Keratinocyte (primary cell): Measurements from ENCODE around the gene LRBA. TPM values are rescaled to one million over a fixed set of nuclear protein-coding genes. Genes with fewer than 3 reads are reported as not detected.

ENCODE experiments used
- DNase-seq: peaks from one replicate; pipeline ENCODE4 v3.0.0-alpha.2; 2011; ENCODE audit warnings: low read depth, missing footprints, low spot score
- FAIRE-seq: peaks from 2 replicates; lab custom pipeline; 2011; peaks lifted over from hg19 to GRCh38; lab: Jason Lieb, UNC
- H2AFZ ChIP-seq: 2 replicates; pipeline ENCODE4 v1.6.0; 2012; ENCODE audit warnings: low read length, control low read depth, inconsistent platforms; ENCODE audit not compliant: control insufficient read depth
- H3K27ac ChIP-seq: 2 replicates; pipeline ENCODE4 v1.5.1; 2011; ENCODE audit warnings: low read length; ENCODE audit not compliant: control insufficient read depth, insufficient read depth
- H3K27me3 ChIP-seq: 3 replicates; pipeline ENCODE4 v1.6.0; 2011; ENCODE audit warnings: low read length; ENCODE audit not compliant: control insufficient read depth, insufficient read depth; ENCODE audit errors: extremely low read depth
- H3K36me3 ChIP-seq, 2 experiments: 2 replicates in 1 of 2; 3 replicates in 1 of 2; pipeline ENCODE4 v1.5.1; 2011; ENCODE audit warnings: low read length in 2 of 2, mild to moderate bottlenecking in 1 of 2; ENCODE audit not compliant: control insufficient read depth in 2 of 2, insufficient read depth in 2 of 2; ENCODE audit errors: extremely low read depth in 1 of 2
- H3K4me1 ChIP-seq: 3 replicates; pipeline ENCODE4 v1.5.1; 2011; ENCODE audit warnings: low read length; ENCODE audit not compliant: control insufficient read depth, insufficient read depth; ENCODE audit errors: extremely low read depth
- H3K4me2 ChIP-seq: 3 replicates; pipeline ENCODE4 v1.6.0; 2011; ENCODE audit warnings: low read depth, low read length; ENCODE audit not compliant: control insufficient read depth, insufficient read depth; ENCODE audit errors: extremely low read depth
- H3K4me3 ChIP-seq, 3 experiments: fragments of 200-600 bp in 1 of 3; sonication (generic) in 1 of 3; 2 replicates in 2 of 3; 3 replicates in 1 of 3; pipeline ENCODE4 v1.5.1; 2011 to 2016; ENCODE audit warnings: low read length in 3 of 3, mild to moderate bottlenecking in 3 of 3, control low read depth in 2 of 3, inconsistent platforms in 1 of 3, low read depth in 1 of 3, mixed read lengths in 1 of 3, mixed run types in 1 of 3, moderate library complexity in 1 of 3; ENCODE audit not compliant: control insufficient read depth in 2 of 3, insufficient read depth in 2 of 3; ENCODE audit errors: extremely low read depth in 1 of 3
- H3K79me2 ChIP-seq: 2 replicates; pipeline ENCODE4 v1.6.0; 2012; ENCODE audit warnings: low read length; ENCODE audit not compliant: control insufficient read depth, insufficient read depth
- H3K9ac ChIP-seq: 3 replicates; pipeline ENCODE4 v1.6.0; 2011; ENCODE audit warnings: low read length; ENCODE audit not compliant: control insufficient read depth, insufficient read depth; ENCODE audit errors: extremely low read depth
- H3K9me1 ChIP-seq: 3 replicates; pipeline ENCODE4 v1.6.0; 2011; ENCODE audit warnings: low read length; ENCODE audit not compliant: control insufficient read depth, insufficient read depth; ENCODE audit errors: extremely low read depth
- H3K9me3 ChIP-seq: 2 replicates; pipeline ENCODE4 v1.5.1; 2012; ENCODE audit warnings: low read depth, low read length; ENCODE audit not compliant: control insufficient read depth
- H4K20me1 ChIP-seq: 3 replicates; pipeline ENCODE4 v1.6.0; 2011; ENCODE audit warnings: low read length; ENCODE audit not compliant: control insufficient read depth, insufficient read depth; ENCODE audit errors: extremely low read depth
- CTCF ChIP-seq, 3 experiments: IDR thresholded peaks in 1 of 3; conservative IDR thresholded peaks in 1 of 3; optimal IDR thresholded peaks in 1 of 3; 2 replicates in 2 of 3; 3 replicates in 1 of 3; pipeline versions ENCODE3 to v1.5.1; 2011; ENCODE audit warnings: low read length in 3 of 3, mild to moderate bottlenecking in 3 of 3, moderate library complexity in 2 of 3, control low read depth in 1 of 3, inconsistent platforms in 1 of 3; ENCODE audit not compliant: insufficient read depth in 2 of 3; ENCODE audit errors: extremely low read depth in 1 of 3
- EZH2 ChIP-seq: IDR thresholded peaks from one replicate; pipeline ENCODE4 v1.6.1; 2012; ENCODE audit warnings: inconsistent platforms, mild to moderate bottlenecking, low read length, moderate library complexity
- dilution Hi-C: fragments of 300-500 bp; cut with MboI; formaldehyde crosslinking; loops from one replicate; pipeline ENCODE4 v1.7.0; 2020; ENCODE audit warnings: low sequenced_read_pairs; ENCODE audit not compliant: extremely low pct_ligation_motif_present
- polyA plus RNA-seq, 5 experiments: library from polyadenylated mRNA; depleted of rRNA in 3 of 5; stranded (reverse) in 3 of 5; stranded (forward) in 1 of 5; unstranded in 1 of 5; fragments of >200 nt; gene quantifications; 1 replicate in 1 of 5; 2 replicates in 3 of 5; 3 replicates in 1 of 5; pipeline versions ENCODE4 v1.2.1 to v1.2.3, GENCODE V29; 2011 to 2012; ENCODE audit warnings: missing spikeins in 2 of 5, low read depth in 1 of 5, low replicate concordance in 1 of 5

LRBA gene
- polyA plus RNA-seq, 1 donor (not counting 4 experiments of a cell fraction or from before 2014, with no cell fraction given) = 35.6 TPM

DNA sequence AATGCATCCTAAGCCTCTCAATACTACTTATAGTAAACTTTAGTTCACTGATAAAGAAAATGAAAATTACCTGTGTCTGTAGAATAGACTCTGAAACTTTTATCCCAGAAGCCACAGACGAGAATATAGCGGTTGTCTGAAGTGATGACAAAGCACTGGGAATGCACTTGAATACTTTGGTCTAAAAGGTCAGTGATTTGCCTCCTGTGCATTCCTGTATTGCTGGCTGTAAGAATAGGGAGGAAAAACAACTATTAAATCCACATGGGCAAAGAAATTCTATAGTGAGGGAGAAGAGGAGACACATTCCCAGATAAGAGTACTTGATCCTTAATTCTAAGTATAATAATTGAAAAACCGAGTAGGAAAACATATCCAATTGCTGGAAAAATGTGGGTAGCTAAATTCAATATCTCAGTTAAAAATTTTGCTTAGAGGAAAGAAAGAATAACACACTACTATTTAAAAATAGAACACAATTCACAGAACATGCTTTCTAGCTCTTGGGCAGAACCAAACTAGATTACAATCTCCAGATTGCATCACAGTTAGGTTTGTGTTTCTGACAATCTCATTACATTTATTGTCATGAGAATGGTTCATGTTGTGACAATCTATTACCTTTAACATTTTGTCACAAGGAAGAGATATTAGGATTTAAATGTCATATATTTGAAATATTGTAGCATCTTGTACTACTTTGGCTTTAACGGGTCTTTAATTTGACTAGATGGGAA is 704.8 kb downstream of the LRBA start:
- Histone ChIP-seq H4K20me1 (no peaks in the 10 kb centered on the region), H3K27me3 (no peaks in the 10 kb centered on the region), H2AFZ (no peak overlapping the region), H3K79me2 (no peaks in the 10 kb centered on the region), H3K9me3 (no peaks in the 10 kb centered on the region), H3K9ac (no peak overlapping the region), H3K4me2 (no peak overlapping the region), H3K36me3 (no peaks in the 10 kb centered on the region), H3K9me1 (no peaks in the 10 kb centered on the region), H3K4me3 (no peak overlapping the region), H3K4me1 (peaks cover 28% of the 10 kb centered on the region), H3K27ac (no peak overlapping the region)
- DNase-seq (no peak), FAIRE-seq (no peak)
- no peak for TF ChIP-seq CTCF (optimal IDR thresholded peaks at IDR 0.05 in 1 of 3, IDR thresholded peaks at IDR 0.05 in 1 of 3, conservative IDR thresholded peaks at IDR 0.05 in 1 of 3; ENCODE audit: extremely low read depth in 1 of 3, insufficient read depth in 2 of 3, low read length in 3 of 3)
- no peak for TF ChIP-seq EZH2
- dilution Hi-C loops = no loop called here

DNA sequence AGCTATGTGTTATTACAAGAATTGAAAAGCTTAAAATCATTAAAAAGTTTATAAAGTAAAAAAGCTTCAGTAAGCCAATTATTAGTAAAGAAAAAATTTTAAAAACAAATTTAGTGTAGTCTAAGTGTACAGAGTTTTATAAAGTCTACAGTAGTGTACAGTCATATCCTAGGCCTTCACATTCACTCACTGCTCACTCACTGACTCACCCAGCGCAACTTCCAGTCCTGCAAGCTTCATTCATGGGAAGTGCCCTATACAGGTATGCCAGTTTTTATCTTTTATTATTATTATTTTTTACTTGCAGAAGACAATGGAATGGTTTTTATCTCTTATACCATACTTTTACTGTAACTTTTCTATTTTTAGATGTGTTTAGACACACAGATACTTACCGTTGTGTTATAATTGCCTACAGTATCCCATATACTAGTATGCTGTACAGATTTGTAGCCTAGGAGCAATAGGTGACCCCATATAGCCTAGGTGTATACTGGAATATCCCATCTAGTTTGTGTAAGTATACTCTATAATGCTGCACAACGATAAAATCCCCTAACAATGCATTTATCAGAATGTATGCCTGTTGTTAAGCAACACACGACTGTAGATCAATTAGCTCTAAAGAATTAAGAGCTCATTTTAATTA is 706.1 kb downstream of the LRBA start:
- Histone ChIP-seq H3K27ac (peak overlapping the region; percentile 44), H4K20me1 (no peaks in the 10 kb centered on the region), H3K4me1 (peaks cover 34% of the 10 kb centered on the region), H3K9me1 (no peaks in the 10 kb centered on the region), H2AFZ (no peak overlapping the region), H3K79me2 (no peaks in the 10 kb centered on the region), H3K27me3 (no peaks in the 10 kb centered on the region), H3K9ac (no peak overlapping the region), H3K4me2 (peak overlapping the region; percentile 53), H3K4me3 (no peak overlapping the region), H3K36me3 (no peaks in the 10 kb centered on the region), H3K9me3 (no peaks in the 10 kb centered on the region)
- FAIRE-seq (peak; percentile 63), DNase-seq (no peak)
- TF ChIP-seq CTCF (optimal IDR thresholded peaks at IDR 0.05 in 1 of 3, IDR thresholded peaks at IDR 0.05 in 1 of 3, conservative IDR thresholded peaks at IDR 0.05 in 1 of 3; ENCODE audit: extremely low read depth in 1 of 3, insufficient read depth in 2 of 3, low read length in 3 of 3) (no peak), EZH2 (no peak)
- dilution Hi-C loops = no loop called here
